Measurements from ENCODE around the gene AHI1.

Gene AHI1

DNA sequence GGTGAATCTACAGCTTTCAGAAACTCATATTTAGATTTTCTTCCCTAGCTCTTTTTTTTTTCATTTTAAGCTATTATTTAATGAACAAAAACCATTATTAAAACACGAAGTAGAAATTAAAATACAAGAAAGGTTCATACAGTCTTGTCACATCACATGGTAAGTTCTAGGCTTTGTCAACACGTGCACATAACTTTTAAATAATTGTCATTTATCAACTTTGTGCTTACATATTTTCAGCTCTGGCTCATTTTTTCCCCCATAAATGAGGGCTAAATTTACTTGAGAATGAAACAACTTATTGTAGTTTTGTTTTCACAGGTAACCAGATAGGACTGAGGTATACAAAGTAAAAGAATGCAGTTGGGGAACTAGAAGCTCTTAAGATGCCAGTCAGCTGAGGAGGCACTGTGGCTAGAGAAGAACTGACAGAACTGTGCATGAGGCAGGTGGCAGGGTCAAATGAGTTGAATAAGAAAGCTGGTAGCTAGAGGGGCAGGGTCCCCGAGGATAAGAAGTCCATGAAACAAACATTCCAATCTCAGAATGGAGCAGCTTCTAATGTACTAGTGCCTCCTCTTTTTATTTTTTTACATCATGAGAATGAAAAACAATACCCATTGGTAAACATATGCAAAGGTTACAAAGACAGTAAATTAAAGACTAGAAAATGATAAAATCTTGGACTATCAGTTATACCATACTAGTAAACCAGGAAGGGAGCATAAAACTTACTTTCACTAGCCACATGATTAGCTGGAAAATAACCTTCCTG, 174.9 kb downstream of the AHI1 start:
- no peak for DNase-seq (ENCODE audit: extremely low read depth, low read depth)
- TF ChIP-seq, protein P1, sequence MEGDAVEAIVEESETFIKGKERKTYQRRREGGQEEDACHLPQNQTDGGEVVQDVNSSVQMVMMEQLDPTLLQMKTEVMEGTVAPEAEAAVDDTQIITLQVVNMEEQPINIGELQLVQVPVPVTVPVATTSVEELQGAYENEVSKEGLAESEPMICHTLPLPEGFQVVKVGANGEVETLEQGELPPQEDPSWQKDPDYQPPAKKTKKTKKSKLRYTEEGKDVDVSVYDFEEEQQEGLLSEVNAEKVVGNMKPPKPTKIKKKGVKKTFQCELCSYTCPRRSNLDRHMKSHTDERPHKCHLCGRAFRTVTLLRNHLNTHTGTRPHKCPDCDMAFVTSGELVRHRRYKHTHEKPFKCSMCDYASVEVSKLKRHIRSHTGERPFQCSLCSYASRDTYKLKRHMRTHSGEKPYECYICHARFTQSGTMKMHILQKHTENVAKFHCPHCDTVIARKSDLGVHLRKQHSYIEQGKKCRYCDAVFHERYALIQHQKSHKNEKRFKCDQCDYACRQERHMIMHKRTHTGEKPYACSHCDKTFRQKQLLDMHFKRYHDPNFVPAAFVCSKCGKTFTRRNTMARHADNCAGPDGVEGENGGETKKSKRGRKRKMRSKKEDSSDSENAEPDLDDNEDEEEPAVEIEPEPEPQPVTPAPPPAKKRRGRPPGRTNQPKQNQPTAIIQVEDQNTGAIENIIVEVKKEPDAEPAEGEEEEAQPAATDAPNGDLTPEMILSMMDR (IDR thresholded peaks at IDR 0.05; ENCODE audit: low read depth, low read length): no peak

DNA sequence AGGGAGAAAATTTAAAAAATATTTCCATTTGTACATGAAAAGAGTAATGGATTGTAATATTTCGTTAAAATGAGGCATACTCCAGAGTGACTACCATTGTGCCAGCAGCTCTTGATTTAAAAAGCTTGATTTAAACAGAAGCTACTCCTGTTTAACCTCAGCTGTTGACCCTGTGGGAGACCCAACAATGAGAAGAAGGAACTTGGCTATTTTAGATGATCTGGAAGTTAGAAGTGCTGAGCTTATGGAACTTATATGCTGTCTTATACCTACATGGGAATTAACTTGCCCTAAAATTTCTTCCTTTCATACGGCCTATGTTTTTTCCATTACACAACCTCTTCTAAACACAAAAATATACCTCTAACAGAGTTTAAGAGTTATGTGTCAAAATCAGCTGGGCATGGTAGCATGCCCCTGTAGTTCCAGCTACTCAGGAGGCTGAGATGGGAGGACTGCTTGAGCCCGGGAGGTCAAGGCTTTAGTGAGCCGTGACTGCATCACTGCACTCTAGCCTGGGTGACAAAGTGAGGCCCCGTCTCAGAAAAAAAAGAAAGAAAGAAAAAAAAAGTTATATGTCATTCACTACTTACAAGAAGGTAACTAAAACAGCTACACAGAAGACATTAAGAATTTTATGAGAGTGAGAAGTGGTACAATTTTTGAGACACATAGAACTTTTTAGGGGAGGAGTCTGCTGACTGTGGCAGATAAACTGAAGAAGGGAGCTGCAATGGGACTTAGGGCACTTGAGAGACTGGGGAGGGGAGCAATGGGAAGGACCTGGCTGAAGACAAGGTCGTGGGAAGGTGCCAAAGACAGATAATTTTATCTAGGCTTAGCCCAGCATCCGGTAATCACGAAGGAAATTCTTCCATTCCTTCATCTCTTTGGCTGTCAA, 176.6 kb downstream of the AHI1 start:
- TF ChIP-seq, protein P1 (IDR thresholded peaks at IDR 0.05; ENCODE audit: low read depth, low read length): no peak
- DNase-seq (ENCODE audit: extremely low read depth, low read depth): no peak

GRCh38 chr6:135319819-135320218, 177.7 kb downstream of the AHI1 start:
- DNase-seq (ENCODE audit: extremely low read depth, low read depth): no peak
- TF ChIP-seq, protein P1 (IDR thresholded peaks at IDR 0.05; ENCODE audit: low read depth, low read length): no peak

GRCh38 chr6:135318738-135319469, 178.6 kb downstream of the AHI1 start:
- DNase-seq (ENCODE audit: extremely low read depth, low read depth): no peak
- TF ChIP-seq, protein P1 (IDR thresholded peaks at IDR 0.05; ENCODE audit: low read depth, low read length): no peak

- no peak for DNase-seq (ENCODE audit: extremely low read depth, low read depth)
- TF ChIP-seq, protein P1 (IDR thresholded peaks at IDR 0.05; ENCODE audit: low read depth, low read length): no peak
These were observed 183.0 kb downstream of the AHI1 start for GRCh38 chr6:135314543-135314942.

- no peak for DNase-seq (ENCODE audit: extremely low read depth, low read depth)
- TF ChIP-seq, protein P1 (IDR thresholded peaks at IDR 0.05; ENCODE audit: low read depth, low read length): no peak
These were observed 185.9 kb downstream of the AHI1 start for GRCh38 chr6:135311446-135312200.
